ENCODE data around the gene GNLY. TPM values are rescaled to one million over a fixed set of nuclear protein-coding genes. Genes with fewer than 3 reads are reported as not detected.
"Not testable (repeated sequence)": the region's sequence is repeated elsewhere in the genome, so short reads cannot be mapped to it uniquely, and the experiment has no call there.

Gene GNLY
- not detected for polyA plus RNA-seq (2013, experiment 1 of 2; ENCODE audit: insufficient read length)
- polyA plus RNA-seq (2013, experiment 2 of 2; ENCODE audit: insufficient read length) = not detected

- DNase-seq = no peak
Observed at GRCh38 chr2:85694052-85695025, at the start of gene GNLY. GNLY (plus strand) TSS chr2:85694358; CDS start chr2:85694419, 61 bp downstream.

- no peak for DNase-seq
Observed at GRCh38 chr2:85644909-85645308, 49.2 kb upstream of the GNLY start.

- no peak for DNase-seq
Observed at GRCh38 chr2:85646166-85646565, 48.0 kb upstream of the GNLY start.

- DNase-seq = no peak
Observed at GRCh38 chr2:85647823-85648526, 46.2 kb upstream of the GNLY start.

GRCh38 chr2:85648619-85649018 is 45.5 kb upstream of the GNLY start:
- peak; percentile 69 for DNase-seq

GRCh38 chr2:85649201-85650190 is 44.7 kb upstream of the GNLY start:
- DNase-seq = peak; percentile 75

GRCh38 chr2:85650456-85650855 is 43.7 kb upstream of the GNLY start:
- DNase-seq = no peak

GRCh38 chr2:85651097-85651496 is 43.1 kb upstream of the GNLY start:
- DNase-seq = no peak

- no peak for DNase-seq
Observed at GRCh38 chr2:85652056-85652455, 42.1 kb upstream of the GNLY start.

- no peak for DNase-seq
Observed at GRCh38 chr2:85653996-85654395, 40.2 kb upstream of the GNLY start.

- DNase-seq = peak; percentile 63
Observed at GRCh38 chr2:85655961-85656417, 38.2 kb upstream of the GNLY start.

- DNase-seq = no peak
Observed at GRCh38 chr2:85656468-85656867, 37.7 kb upstream of the GNLY start.

GRCh38 chr2:85657399-85657798 is 36.8 kb upstream of the GNLY start:
- not testable (repeated sequence) for DNase-seq

GRCh38 chr2:85659324-85659981 is 34.7 kb upstream of the GNLY start:
- no peak for DNase-seq

- not testable (repeated sequence) for DNase-seq
Observed at GRCh38 chr2:85660301-85660700, 33.9 kb upstream of the GNLY start.

GRCh38 chr2:85660725-85661124 is 33.4 kb upstream of the GNLY start:
- DNase-seq = no peak

- DNase-seq = no peak
Observed at GRCh38 chr2:85661139-85661858, 32.9 kb upstream of the GNLY start.

GRCh38 chr2:85662899-85663593 is 31.1 kb upstream of the GNLY start:
- DNase-seq = peak; percentile 72

- DNase-seq = no peak
Observed at GRCh38 chr2:85663594-85664565, 30.3 kb upstream of the GNLY start.
